Prostate gland (tissue), 2 donors: ENCODE data around the gene EXOC8. TPM values are rescaled to one million over a fixed set of nuclear protein-coding genes. Genes with fewer than 3 reads are reported as not detected.

Experiments used
- DNase-seq: peaks from one replicate; pipeline ENCODE4 v3.0.0-alpha.2; 2019; ENCODE audit warnings: low spot score
- H3K27ac ChIP-seq, 2 donors: fragments of 200-600 bp; sonication (generic); 2 replicates each; pipeline ENCODE4 v1.5.1; 2017 to 2019
- H3K27me3 ChIP-seq: fragments of 200-600 bp; sonication (generic); replicated peaks from 2 replicates; pipeline ENCODE4 v1.5.1; 2019; ENCODE audit not compliant: insufficient read depth
- H3K36me3 ChIP-seq, 2 donors: fragments of 200-600 bp; sonication (generic); 1 replicate in 1 of 2; 2 replicates in 1 of 2; pipeline versions ENCODE4 v1.5.1 to v1.8.1; 2017 to 2019
- H3K4me1 ChIP-seq: fragments of 200-600 bp; sonication (generic); replicated peaks from 2 replicates; pipeline ENCODE4 v1.5.1; 2019
- H3K4me3 ChIP-seq, 2 donors: fragments of 200-600 bp; sonication (generic); 2 replicates each; pipeline ENCODE4 v1.5.1; 2017 to 2019
- H3K9me3 ChIP-seq: fragments of 200-600 bp; sonication (generic); 2 replicates; pipeline ENCODE4 v1.5.1; 2017
- POLR2A ChIP-seq: fragments of 450-650 bp; IDR thresholded peaks from one replicate; pipeline ENCODE4 v1.6.1; 2016; ENCODE audit warnings: antibody characterized with exemption, mild to moderate bottlenecking
- POLR2AphosphoS5 ChIP-seq: sonication (generic); formaldehyde crosslinking; IDR thresholded peaks from one replicate; pipeline ENCODE4 v1.6.1; 2017; ENCODE audit warnings: antibody characterized with exemption
- WGBS: methylation state at CpG from one replicate; pipeline ENCODE4 v1.1.5; 2018; 5-methylcytosine and 5-hydroxymethylcytosine counted together
- intact Hi-C: fragments of 100-400 bp; cut with DNase I; formaldehyde crosslinking; loops from one replicate; pipeline ENCODE4 v1.14.2; 2022
- total RNA-seq, 2 donors: library from RNA; depleted of rRNA; stranded (reverse); fragments of >200 nt; gene quantifications; one replicate each; pipeline ENCODE4 v1.1.0, GENCODE V29; 2016
- TF ChIP-seq, protein P1 (sequence below), 4 experiments: fragments of 200-600 bp in 2 of 4; fragments of 450-650 bp in 2 of 4; sonication (generic) in 2 of 4; IDR thresholded peaks; 1 replicate in 3 of 4; 2 replicates in 1 of 4; pipeline ENCODE4 v1.5.1; 2016 to 2019; ENCODE audit warnings: antibody characterized with exemption in 4 of 4, mild to moderate bottlenecking in 2 of 4, moderate library complexity in 2 of 4

EXOC8 gene, protein sequence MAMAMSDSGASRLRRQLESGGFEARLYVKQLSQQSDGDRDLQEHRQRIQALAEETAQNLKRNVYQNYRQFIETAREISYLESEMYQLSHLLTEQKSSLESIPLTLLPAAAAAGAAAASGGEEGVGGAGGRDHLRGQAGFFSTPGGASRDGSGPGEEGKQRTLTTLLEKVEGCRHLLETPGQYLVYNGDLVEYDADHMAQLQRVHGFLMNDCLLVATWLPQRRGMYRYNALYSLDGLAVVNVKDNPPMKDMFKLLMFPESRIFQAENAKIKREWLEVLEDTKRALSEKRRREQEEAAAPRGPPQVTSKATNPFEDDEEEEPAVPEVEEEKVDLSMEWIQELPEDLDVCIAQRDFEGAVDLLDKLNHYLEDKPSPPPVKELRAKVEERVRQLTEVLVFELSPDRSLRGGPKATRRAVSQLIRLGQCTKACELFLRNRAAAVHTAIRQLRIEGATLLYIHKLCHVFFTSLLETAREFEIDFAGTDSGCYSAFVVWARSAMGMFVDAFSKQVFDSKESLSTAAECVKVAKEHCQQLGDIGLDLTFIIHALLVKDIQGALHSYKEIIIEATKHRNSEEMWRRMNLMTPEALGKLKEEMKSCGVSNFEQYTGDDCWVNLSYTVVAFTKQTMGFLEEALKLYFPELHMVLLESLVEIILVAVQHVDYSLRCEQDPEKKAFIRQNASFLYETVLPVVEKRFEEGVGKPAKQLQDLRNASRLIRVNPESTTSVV
- total RNA-seq: 10 to 100 TPM; 11.9 to 14.8 TPM

DNA sequence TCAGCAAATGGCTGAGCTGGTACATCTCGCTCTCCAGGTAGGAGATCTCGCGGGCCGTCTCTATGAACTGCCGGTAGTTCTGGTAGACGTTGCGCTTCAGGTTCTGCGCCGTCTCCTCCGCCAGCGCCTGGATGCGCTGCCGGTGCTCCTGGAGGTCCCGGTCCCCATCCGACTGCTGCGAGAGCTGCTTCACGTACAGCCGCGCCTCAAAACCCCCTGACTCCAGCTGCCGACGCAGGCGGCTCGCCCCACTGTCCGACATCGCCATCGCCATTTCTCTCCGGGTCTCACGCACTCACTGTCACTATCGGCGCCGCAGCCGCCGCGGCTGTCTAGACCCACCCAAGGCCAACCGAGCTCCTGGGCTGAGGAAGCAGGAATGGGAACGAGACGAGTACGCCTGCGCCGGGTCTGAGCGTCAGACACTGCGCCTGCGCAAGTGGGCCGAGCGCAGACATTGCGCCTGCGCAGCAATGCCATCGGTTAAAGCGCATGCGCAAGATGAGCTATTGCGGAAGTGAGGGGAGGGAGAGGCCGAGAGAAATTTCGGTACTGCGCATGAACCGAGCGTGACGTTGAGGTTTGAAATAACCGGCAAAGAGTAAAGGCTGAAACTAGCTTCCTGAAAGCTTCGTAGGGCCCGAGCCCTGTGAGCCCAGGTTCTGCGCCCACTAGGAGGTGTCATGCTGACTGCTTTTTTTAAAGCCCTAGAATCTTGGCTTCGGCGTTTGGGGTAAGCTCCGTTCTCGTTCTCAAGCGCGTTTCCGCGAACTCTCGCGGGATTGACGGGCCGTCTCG is at the start of gene EXOC8:
EXOC8 (minus strand) TSS at position 381 of the 798 bp plus-strand sequence; CDS start at position 274, 107 bp downstream.
- Histone ChIP-seq H3K9me3 (no peaks in the 10 kb centered on the region), H3K4me1 (peaks cover 7% of the 10 kb centered on the region), H3K36me3 (no peaks in the 10 kb centered on the region), H3K27ac (peak within 1 kb of the TSS; percentile 76 to 87), H3K4me3 (peak within 1 kb of the TSS; percentile 70 to 77), H3K27me3 (no peaks in the 10 kb centered on the region)
- WGBS: under 1% methylated on average over 70 of the region's 74 CpGs
- DNase-seq: peak; percentile 92
- TF ChIP-seq POLR2A: peak; percentile 86
- TF ChIP-seq POLR2AphosphoS5: peak; percentile 99
- TF ChIP-seq, protein P1, sequence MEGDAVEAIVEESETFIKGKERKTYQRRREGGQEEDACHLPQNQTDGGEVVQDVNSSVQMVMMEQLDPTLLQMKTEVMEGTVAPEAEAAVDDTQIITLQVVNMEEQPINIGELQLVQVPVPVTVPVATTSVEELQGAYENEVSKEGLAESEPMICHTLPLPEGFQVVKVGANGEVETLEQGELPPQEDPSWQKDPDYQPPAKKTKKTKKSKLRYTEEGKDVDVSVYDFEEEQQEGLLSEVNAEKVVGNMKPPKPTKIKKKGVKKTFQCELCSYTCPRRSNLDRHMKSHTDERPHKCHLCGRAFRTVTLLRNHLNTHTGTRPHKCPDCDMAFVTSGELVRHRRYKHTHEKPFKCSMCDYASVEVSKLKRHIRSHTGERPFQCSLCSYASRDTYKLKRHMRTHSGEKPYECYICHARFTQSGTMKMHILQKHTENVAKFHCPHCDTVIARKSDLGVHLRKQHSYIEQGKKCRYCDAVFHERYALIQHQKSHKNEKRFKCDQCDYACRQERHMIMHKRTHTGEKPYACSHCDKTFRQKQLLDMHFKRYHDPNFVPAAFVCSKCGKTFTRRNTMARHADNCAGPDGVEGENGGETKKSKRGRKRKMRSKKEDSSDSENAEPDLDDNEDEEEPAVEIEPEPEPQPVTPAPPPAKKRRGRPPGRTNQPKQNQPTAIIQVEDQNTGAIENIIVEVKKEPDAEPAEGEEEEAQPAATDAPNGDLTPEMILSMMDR (IDR thresholded peaks at IDR 0.05): peak in 1 of 4 experiments; percentile 37
- intact Hi-C loops: loop anchor here (5.0 kb wide), 3 partner anchors 85 to 190 kb away; partner anchors contain the start of genes EGLN1, GNPAT and TSNAX

DNA sequence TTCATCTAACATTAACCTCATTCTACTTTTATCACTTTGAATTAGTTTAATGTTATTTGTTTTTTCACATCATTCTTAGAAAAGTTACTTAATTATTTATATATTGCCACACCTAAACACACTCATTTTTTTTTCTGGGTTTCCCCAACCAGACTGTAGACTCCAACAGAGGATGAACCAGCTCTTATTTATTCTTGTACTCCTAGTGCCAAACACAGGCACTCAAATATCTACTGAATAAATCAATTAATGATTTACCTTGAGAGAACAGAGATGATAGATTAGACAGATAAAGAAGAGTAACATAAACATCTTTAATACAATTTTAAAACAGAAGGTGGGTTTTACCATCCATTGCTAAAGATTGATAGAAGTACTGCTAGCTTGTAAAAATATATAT is 48.8 kb upstream of the EXOC8 start:
- H3K4me1 ChIP-seq: no peaks in the 10 kb centered on the region
- TF ChIP-seq POLR2AphosphoS5 (no peak), POLR2A (no peak)
- TF ChIP-seq, protein P1 (IDR thresholded peaks at IDR 0.05): no peak
- intact Hi-C loops: no loop called here

DNA sequence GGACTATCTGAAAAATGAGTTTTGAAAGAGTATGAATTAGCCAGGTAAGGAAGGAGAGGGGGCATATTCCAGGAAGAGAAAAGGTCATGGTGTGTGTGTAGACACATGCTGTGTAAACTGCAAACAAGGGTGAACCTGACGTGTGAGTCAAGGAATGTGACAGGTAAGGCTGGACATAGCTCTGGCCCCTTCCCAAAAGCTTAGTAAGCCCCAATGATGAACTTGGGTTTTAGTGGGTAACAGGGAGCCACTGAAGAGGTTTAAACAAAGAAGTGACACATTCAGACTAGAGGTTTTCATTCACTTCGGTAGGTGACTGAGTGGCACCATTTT is 47.7 kb upstream of the EXOC8 start:
- Histone ChIP-seq H3K27ac (no peak overlapping the region), H3K27me3 (no peaks in the 10 kb centered on the region), H3K4me1 (no peaks in the 10 kb centered on the region), H3K36me3 (no peaks in the 10 kb centered on the region), H3K4me3 (no peak overlapping the region), H3K9me3 (no peaks in the 10 kb centered on the region)
- TF ChIP-seq POLR2AphosphoS5 (no peak), POLR2A (no peak)
- TF ChIP-seq, protein P1 (IDR thresholded peaks at IDR 0.05): no peak
- WGBS: 74% methylated on average over 2 of the region's 2 CpGs
- DNase-seq: no peak
- intact Hi-C loops: no loop called here

More for the DNA sequence above, 48.8 kb upstream of the EXOC8 start:
- Histone ChIP-seq H3K9me3 (no peaks in the 10 kb centered on the region), H3K27me3 (no peaks in the 10 kb centered on the region), H3K36me3 (no peaks in the 10 kb centered on the region), H3K4me3 (no peak overlapping the region), H3K27ac (no peak overlapping the region)
- no peak for DNase-seq

DNA sequence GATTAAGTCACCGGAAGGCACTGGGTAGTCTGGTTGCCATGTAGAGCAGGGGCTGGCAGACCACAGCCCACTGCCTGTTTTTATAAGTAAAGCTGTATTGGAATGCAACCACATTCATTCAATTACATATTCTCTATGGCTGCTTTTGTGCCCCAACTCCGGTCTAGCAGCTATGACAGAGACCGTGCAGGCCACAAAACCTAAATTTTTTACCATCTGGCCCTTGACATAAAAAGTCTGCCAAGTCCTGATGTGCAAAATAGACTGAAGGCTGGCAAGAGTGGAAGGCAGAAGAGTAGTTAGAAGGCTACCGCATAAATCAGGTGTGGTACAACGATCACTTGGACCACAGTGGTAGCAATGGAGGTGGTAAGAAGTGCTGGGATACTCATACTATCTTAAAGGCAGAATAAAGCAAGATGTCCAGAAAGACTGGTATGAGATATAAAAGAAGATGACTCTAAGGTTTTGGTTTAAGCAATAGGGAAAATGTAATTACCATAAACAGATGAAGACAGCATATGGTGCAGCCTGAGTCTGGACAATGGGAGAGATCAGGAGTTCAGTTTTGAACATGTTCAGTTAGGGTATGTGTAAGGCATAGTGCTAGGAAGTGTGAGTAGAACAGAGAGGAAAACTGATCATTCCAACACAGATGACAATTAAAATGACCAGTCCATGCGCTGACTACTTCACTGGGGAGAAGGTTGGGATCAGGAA is 47.2 kb upstream of the EXOC8 start:
- no peaks in the 10 kb centered on the region for H3K4me1 ChIP-seq
- WGBS: 97% methylated on average over 6 of the region's 6 CpGs

More for the DNA sequence above, 47.2 kb upstream of the EXOC8 start:
- Histone ChIP-seq H3K9me3 (no peaks in the 10 kb centered on the region), H3K27ac (no peak overlapping the region), H3K27me3 (no peaks in the 10 kb centered on the region), H3K4me3 (no peak overlapping the region), H3K36me3 (no peaks in the 10 kb centered on the region)
- DNase-seq: no peak
- TF ChIP-seq POLR2A (no peak), POLR2AphosphoS5 (no peak)
- TF ChIP-seq, protein P1 (IDR thresholded peaks at IDR 0.05): no peak
- intact Hi-C loops: loop anchor here (5.0 kb wide), 1 partner anchor 37 kb away; the partner anchor contains the start of gene EGLN1
